HEK293T (cell line): ENCODE results near the gene APOBEC3F.

Experiments
- FOXK2 ChIP-seq: fragments of 450-650 bp; IDR thresholded peaks from 2 replicates; pipeline ENCODE4 v1.6.1; 2016; ENCODE audit warnings: mild to moderate bottlenecking
- FOXM1 ChIP-seq: fragments of 450-650 bp; IDR thresholded peaks from 2 replicates; pipeline ENCODE4 v1.6.1; 2017; ENCODE audit warnings: mild to moderate bottlenecking, borderline replicate concordance
- HDGF ChIP-seq: fragments of 450-650 bp; IDR thresholded peaks from 2 replicates; pipeline ENCODE4 v1.6.1; 2017; ENCODE audit warnings: antibody characterized with exemption, borderline replicate concordance
- SP1 ChIP-seq: fragments of 450-650 bp; IDR thresholded peaks from 2 replicates; pipeline ENCODE4 v1.6.1; 2017
- TF ChIP-seq, protein P1 (sequence below): fragments of 450-650 bp; IDR thresholded peaks from 2 replicates; pipeline ENCODE4 v1.6.1; 2016

DNA sequence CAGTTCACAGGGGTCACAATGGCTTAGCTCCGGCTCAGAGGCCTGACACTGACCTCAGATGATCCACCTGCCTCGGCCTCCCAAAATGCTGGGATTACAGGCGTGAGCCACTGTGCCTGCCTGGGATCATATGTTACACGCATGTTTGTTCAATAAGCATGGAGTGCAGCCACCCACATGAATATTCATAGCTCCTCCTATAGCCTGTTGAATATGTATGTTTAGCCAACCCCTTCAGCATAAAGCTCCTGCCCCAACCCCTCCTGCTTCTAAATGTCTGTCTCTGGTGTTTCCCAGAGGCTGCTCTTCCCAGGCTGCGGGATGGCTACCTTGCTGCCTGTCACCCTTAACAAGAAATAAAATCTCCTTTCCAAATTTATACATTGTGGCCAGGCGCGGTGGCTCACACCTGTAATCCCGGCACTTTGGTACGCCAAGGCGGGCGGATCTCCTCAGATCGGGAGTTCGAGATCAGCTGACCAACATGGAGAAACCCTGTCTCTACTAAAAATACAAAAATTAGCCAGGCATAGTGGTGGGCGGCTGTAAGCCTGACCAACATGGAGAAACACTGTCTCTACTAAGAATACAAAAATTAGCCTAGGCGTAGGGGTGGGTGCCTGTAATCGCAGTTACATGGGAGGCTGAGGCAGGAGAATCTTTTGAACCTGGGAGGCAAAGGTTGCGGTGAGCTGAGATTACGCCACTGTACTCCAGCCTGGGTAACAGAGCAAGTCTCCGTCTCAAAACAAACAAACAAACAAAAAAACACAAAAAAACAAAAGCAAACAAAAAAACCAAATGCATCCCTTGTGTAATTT is 1.1 kb upstream of the APOBEC3F start:
- no peak for TF ChIP-seq FOXK2
- no peak for TF ChIP-seq FOXM1
- TF ChIP-seq SP1, result no peak
- TF ChIP-seq HDGF, result no peak
- TF ChIP-seq, protein P1, sequence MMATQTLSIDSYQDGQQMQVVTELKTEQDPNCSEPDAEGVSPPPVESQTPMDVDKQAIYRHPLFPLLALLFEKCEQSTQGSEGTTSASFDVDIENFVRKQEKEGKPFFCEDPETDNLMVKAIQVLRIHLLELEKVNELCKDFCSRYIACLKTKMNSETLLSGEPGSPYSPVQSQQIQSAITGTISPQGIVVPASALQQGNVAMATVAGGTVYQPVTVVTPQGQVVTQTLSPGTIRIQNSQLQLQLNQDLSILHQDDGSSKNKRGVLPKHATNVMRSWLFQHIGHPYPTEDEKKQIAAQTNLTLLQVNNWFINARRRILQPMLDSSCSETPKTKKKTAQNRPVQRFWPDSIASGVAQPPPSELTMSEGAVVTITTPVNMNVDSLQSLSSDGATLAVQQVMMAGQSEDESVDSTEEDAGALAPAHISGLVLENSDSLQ, result no peak
